ENCODE data around the gene DCST1. TPM values are rescaled to one million over a fixed set of nuclear protein-coding genes. Genes with fewer than 3 reads are reported as not detected.
A peak's percentile ranks its signal among the peaks of the same experiment; 100 is the strongest.

DCST1 gene
- total RNA-seq, 4 donors from 2014 or later: 0.21 to 3.5 (median 0.90) TPM; not detected in 1

DNA sequence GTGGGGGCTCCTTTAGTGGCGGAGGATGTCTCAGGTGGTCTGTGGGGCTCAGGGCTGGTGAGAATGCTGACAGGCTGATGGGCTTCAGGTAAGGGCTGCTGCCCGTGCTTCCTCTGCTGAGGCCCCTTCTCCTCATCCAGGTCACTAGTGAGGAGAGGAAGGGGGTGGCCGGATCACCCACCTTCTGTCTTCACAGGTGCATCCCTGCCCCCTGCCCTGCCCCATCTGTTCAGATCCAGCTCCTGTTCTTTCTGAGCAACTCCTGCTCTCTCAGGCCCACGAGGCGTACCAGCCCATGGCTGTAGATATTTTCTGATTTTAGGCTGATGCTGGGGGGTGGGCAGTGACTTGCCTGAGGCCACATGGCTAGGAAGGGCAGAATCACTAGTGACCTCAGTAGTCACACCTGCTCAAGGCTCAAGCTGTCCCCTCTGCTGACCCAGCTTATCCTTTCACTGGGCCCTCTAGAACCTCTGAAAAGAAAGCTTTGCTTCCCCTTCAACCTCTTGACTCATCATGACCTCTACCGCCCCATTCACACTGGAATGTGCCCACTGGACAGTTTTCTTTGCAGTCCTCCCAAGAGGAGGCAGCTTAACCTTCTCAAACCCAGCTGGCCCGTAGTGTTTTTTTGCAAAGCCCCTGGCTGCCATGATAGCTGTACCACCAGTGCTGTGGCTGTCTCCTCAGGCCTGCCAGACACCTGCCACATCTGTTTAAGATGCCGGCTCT is 14.8 kb upstream of the DCST1 start:
- Histone ChIP-seq H3K27ac (peak overlapping the region; percentile 86 to 99 (median 97)), H3K36me3 (peaks cover 0 to 31% (median 0%) of the 10 kb centered on the region in 3 donors), H3K27me3 (no peaks in the 10 kb centered on the region), H3K9me3 (no peaks in the 10 kb centered on the region), H3K4me1 (peaks cover 0 to 53% (median 27%) of the 10 kb centered on the region in 4 donors), H3K4me3 (no peak overlapping the region)
- WGBS, 2 donors: 70 to 71% methylated on average over 8 of the region's 8 CpGs
- TF ChIP-seq POLR2A (IDR thresholded peaks at IDR 0.05): no peak
- TF ChIP-seq, protein P1, sequence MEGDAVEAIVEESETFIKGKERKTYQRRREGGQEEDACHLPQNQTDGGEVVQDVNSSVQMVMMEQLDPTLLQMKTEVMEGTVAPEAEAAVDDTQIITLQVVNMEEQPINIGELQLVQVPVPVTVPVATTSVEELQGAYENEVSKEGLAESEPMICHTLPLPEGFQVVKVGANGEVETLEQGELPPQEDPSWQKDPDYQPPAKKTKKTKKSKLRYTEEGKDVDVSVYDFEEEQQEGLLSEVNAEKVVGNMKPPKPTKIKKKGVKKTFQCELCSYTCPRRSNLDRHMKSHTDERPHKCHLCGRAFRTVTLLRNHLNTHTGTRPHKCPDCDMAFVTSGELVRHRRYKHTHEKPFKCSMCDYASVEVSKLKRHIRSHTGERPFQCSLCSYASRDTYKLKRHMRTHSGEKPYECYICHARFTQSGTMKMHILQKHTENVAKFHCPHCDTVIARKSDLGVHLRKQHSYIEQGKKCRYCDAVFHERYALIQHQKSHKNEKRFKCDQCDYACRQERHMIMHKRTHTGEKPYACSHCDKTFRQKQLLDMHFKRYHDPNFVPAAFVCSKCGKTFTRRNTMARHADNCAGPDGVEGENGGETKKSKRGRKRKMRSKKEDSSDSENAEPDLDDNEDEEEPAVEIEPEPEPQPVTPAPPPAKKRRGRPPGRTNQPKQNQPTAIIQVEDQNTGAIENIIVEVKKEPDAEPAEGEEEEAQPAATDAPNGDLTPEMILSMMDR (IDR thresholded peaks at IDR 0.05): no peak
- no peak for TF ChIP-seq EP300 (IDR thresholded peaks at IDR 0.05)
- DNase-seq (ENCODE audit: low spot score in 2 of 2): no peak

- H3K27ac ChIP-seq: peak overlapping the region in 2 of 4 donors; percentile 97 to 99
- no peak overlapping the region for H3K4me3 ChIP-seq
- peaks cover 0 to 50% (median 24%) of the 10 kb centered on the region in 4 donors for H3K4me1 ChIP-seq
- peaks cover 0 to 28% (median 0%) of the 10 kb centered on the region in 3 donors for H3K36me3 ChIP-seq
- H3K9me3 ChIP-seq: no peaks in the 10 kb centered on the region
- no peaks in the 10 kb centered on the region for H3K27me3 ChIP-seq
- DNase-seq (ENCODE audit: low spot score in 2 of 2): no peak
- TF ChIP-seq POLR2A (IDR thresholded peaks at IDR 0.05) (no peak), EP300 (IDR thresholded peaks at IDR 0.05) (no peak)
- TF ChIP-seq, protein P1 (IDR thresholded peaks at IDR 0.05): no peak
- WGBS, 2 donors: 67 to 71% methylated on average over 11 of the region's 11 CpGs
Measured at GRCh38 chr1:155019377-155020245, 14.0 kb upstream of the DCST1 start.

- H3K27me3 ChIP-seq: no peaks in the 10 kb centered on the region
- 83 to 85% methylated on average over 8 of the region's 8 CpGs for WGBS, 2 donors
- DNase-seq (ENCODE audit: low spot score in 2 of 2): no peak
- peaks cover 0 to 7% (median 0%) of the 10 kb centered on the region in 3 donors for H3K36me3 ChIP-seq
- peaks cover 0 to 35% (median 14%) of the 10 kb centered on the region in 4 donors for H3K4me1 ChIP-seq
- no peak overlapping the region for H3K4me3 ChIP-seq
- no peak overlapping the region for H3K27ac ChIP-seq
- no peaks in the 10 kb centered on the region for H3K9me3 ChIP-seq
- TF ChIP-seq EP300 (IDR thresholded peaks at IDR 0.05) (no peak), POLR2A (IDR thresholded peaks at IDR 0.05) (no peak)
- TF ChIP-seq, protein P1 (IDR thresholded peaks at IDR 0.05): no peak
Measured at GRCh38 chr1:155022136-155022926, 11.3 kb upstream of the DCST1 start.

DNA sequence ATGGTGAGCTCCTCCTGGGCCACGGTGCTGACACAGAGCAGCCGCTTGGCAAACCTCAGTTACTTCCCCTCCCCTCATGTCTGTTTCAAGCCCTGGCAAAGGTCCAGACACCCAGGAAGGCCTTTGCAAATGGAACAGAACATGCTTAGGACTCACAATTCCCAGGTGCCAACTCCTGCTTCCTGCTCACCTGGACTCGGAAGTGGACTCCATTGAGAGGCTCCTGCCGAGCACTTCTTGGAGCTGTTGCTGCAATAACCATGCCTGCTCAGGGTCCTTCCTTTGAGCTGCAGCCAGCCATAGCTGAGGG is 10.7 kb upstream of the DCST1 start:
- Histone ChIP-seq H3K4me1 (peaks cover 0 to 30% (median 10%) of the 10 kb centered on the region in 4 donors), H3K4me3 (no peak overlapping the region), H3K27ac (no peak overlapping the region), H3K27me3 (no peaks in the 10 kb centered on the region), H3K36me3 (peaks cover 0 to 7% (median 0%) of the 10 kb centered on the region in 3 donors), H3K9me3 (no peaks in the 10 kb centered on the region)
- 64 to 67% methylated on average over 4 of the region's 4 CpGs for WGBS, 2 donors
- TF ChIP-seq EP300 (IDR thresholded peaks at IDR 0.05): no peak
- TF ChIP-seq, protein P1 (IDR thresholded peaks at IDR 0.05): no peak
- TF ChIP-seq POLR2A (IDR thresholded peaks at IDR 0.05): no peak
- no peak for DNase-seq (ENCODE audit: low spot score in 2 of 2)

Measured in tibial nerve (tissue), 4 donors.